Astrocyte of the cerebellum (primary cell): ENCODE results near the gene FAM13B.

Source experiments
- DNase-seq: peaks from one replicate; pipeline ENCODE4 v3.0.0-alpha.2; 2011; ENCODE audit warnings: low read depth
- H3K4me3 ChIP-seq: 2 replicates; pipeline ENCODE4 v1.5.1; 2011; ENCODE audit warnings: mild to moderate bottlenecking, low read depth, low read length, moderate library complexity
- CTCF ChIP-seq: IDR thresholded peaks from 2 replicates; pipeline ENCODE4 v1.5.1; 2012; ENCODE audit warnings: low read length, low read depth, moderate library complexity, mild to moderate bottlenecking; ENCODE audit errors: missing control alignments
- in situ Hi-C: cut with HindIII; loops from 2 replicates; pipeline ENCODE4 v1.10.0; 2017; ENCODE audit warnings: low sequenced_read_pairs

Gene FAM13B

GRCh38 chr5:138000102-138000723 is 32.7 kb downstream of the FAM13B start:
- no peak overlapping the region for H3K4me3 ChIP-seq
- DNase-seq, result no peak
- in situ Hi-C loops, result no loop called here
- no peak for TF ChIP-seq CTCF

- in situ Hi-C loops, result no loop called here
- no peak for TF ChIP-seq CTCF
- H3K4me3 ChIP-seq, result no peak overlapping the region
- no peak for DNase-seq
These were observed 35.1 kb downstream of the FAM13B start for GRCh38 chr5:137997726-137998213.

- DNase-seq, result no peak
- H3K4me3 ChIP-seq, result no peak overlapping the region
- in situ Hi-C loops, result no loop called here
- no peak for TF ChIP-seq CTCF
These were observed 37.1 kb downstream of the FAM13B start for GRCh38 chr5:137995749-137996128.

- DNase-seq, result peak; percentile 63
- in situ Hi-C loops, result no loop called here
- H3K4me3 ChIP-seq, result no peak overlapping the region
- no peak for TF ChIP-seq CTCF
These were observed 37.7 kb downstream of the FAM13B start for GRCh38 chr5:137995077-137995748.

- no peak for DNase-seq
- TF ChIP-seq CTCF, result no peak
- in situ Hi-C loops, result no loop called here
These were observed 38.3 kb downstream of the FAM13B start for GRCh38 chr5:137994556-137994955.

GRCh38 chr5:137989419-137989818 is 43.5 kb downstream of the FAM13B start:
- TF ChIP-seq CTCF, result no peak
- no peak overlapping the region for H3K4me3 ChIP-seq
- in situ Hi-C loops, result no loop called here
- DNase-seq, result no peak

More at GRCh38 chr5:137994556-137994955, 38.3 kb downstream of the FAM13B start:
- no peak overlapping the region for H3K4me3 ChIP-seq
